GM06990 (cell line): Measurements from ENCODE around the gene CACNA1C.

Experiments used
- DNase-seq: peaks from one replicate; pipeline ENCODE4 v3.0.0-alpha.2; 2011; ENCODE audit not compliant: insufficient read length; ENCODE audit errors: extremely low read depth
- H3K27me3 ChIP-seq: replicated peaks from 2 replicates; pipeline ENCODE4 v1.6.0; 2011; ENCODE audit warnings: low read length; ENCODE audit not compliant: control insufficient read depth, insufficient read depth
- H3K36me3 ChIP-seq: 2 replicates; pipeline ENCODE4 v1.5.1; 2011; ENCODE audit warnings: low read length; ENCODE audit not compliant: control insufficient read depth, insufficient read depth
- H3K4me3 ChIP-seq: replicated peaks from 2 replicates; pipeline ENCODE4 v1.5.1; 2011; ENCODE audit warnings: low read depth, mild to moderate bottlenecking, control low read depth, low read length
- TF ChIP-seq, protein P1 (sequence below): IDR thresholded peaks from 2 replicates; pipeline ENCODE4 v1.5.1; 2011; ENCODE audit warnings: low read length, control low read depth, mild to moderate bottlenecking, inconsistent platforms; ENCODE audit not compliant: insufficient read depth, poor library complexity, severe bottlenecking

CACNA1C gene

DNA sequence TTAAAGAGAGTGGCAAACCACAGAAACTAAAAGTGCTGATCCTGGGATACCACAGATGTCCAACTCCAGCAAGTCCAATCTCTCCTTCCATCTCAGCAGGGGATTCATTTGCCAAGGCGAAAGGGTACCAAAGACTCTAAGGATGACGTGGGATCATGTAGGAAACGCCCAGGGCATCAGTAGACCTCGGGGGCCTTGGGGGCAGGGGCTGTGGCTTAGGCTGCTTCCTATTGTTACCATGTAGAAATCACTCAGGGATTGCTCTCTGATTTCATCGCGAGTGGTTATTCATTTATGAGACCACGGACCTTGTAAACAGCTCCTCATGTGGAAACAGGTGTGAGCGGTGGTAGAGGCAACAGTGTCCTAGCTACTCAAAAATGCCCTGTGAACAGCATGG, 592.7 kb downstream of the CACNA1C start:
- Histone ChIP-seq H3K27me3 (peaks cover 3% of the 10 kb centered on the region), H3K4me3 (no peak overlapping the region), H3K36me3 (no peaks in the 10 kb centered on the region)
- TF ChIP-seq, protein P1, sequence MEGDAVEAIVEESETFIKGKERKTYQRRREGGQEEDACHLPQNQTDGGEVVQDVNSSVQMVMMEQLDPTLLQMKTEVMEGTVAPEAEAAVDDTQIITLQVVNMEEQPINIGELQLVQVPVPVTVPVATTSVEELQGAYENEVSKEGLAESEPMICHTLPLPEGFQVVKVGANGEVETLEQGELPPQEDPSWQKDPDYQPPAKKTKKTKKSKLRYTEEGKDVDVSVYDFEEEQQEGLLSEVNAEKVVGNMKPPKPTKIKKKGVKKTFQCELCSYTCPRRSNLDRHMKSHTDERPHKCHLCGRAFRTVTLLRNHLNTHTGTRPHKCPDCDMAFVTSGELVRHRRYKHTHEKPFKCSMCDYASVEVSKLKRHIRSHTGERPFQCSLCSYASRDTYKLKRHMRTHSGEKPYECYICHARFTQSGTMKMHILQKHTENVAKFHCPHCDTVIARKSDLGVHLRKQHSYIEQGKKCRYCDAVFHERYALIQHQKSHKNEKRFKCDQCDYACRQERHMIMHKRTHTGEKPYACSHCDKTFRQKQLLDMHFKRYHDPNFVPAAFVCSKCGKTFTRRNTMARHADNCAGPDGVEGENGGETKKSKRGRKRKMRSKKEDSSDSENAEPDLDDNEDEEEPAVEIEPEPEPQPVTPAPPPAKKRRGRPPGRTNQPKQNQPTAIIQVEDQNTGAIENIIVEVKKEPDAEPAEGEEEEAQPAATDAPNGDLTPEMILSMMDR, result no peak
- no peak for DNase-seq

DNA sequence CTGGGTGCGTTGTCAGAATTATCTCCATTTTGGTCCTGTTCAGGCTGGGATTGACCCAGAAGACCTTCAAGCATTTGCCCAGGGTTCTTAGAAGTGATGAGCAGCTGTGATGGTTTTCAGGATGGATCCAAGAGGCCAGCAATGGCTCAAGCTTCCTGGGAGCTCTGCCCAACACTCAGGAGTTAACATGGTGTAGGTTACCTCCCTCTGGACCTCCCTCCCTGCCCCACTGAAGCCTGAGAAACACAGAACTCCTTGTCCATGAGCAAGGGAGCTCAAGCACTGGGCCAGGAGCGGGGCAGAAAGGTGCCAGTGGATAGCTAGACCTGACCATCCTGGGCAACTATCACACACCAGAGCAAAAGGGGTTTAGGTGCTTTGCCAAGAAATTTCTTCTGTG, 593.6 kb downstream of the CACNA1C start:
- H3K36me3 ChIP-seq, result no peaks in the 10 kb centered on the region
- peaks cover 3% of the 10 kb centered on the region for H3K27me3 ChIP-seq
- H3K4me3 ChIP-seq, result no peak overlapping the region
- no peak for DNase-seq
- TF ChIP-seq, protein P1, result no peak

DNA sequence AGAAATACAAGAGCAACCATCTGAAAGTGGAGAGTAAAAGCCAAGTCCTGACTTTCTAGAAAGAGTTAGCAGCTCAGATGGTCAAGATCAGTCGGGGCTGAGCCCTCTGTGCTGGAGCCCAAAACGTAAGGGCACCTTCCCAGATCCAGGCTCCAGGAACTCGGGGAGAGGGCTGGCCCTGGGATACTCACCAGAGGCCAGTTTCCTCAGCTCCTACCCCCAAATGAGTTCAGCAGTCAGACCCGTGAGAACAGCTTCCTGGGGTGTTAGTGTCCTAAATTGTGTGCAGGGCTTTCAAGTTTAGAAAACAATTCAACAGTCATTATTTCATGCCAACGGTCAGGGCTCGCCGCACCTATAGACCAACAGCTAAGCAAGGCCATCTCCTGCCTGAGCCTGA, 594.4 kb downstream of the CACNA1C start:
- DNase-seq, result no peak
- peaks cover 3% of the 10 kb centered on the region for H3K27me3 ChIP-seq
- no peak overlapping the region for H3K4me3 ChIP-seq
- TF ChIP-seq, protein P1, result no peak
- H3K36me3 ChIP-seq, result no peaks in the 10 kb centered on the region

DNA sequence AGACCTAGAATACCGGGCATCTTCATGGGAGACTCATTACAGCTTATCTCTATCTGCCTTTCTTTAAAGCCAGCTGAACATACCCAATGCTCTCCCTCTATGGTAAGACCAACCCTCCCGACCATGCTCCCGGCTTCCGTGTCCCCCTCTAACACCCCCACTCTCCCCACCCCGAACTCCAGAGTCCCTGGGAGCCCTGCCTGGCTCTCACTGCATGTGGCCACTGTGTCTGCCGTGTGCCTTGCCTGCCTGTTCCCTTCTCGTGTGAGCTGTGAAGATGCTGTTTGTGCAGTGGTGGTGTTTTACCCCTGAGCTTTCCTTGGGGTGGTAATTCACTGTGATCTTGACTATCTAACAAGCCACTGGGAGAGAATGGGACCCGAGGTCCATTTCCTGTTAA, 595.6 kb downstream of the CACNA1C start:
- TF ChIP-seq, protein P1, result no peak
- Histone ChIP-seq H3K27me3 (peaks cover 3% of the 10 kb centered on the region), H3K4me3 (no peak overlapping the region), H3K36me3 (no peaks in the 10 kb centered on the region)
- no peak for DNase-seq

DNA sequence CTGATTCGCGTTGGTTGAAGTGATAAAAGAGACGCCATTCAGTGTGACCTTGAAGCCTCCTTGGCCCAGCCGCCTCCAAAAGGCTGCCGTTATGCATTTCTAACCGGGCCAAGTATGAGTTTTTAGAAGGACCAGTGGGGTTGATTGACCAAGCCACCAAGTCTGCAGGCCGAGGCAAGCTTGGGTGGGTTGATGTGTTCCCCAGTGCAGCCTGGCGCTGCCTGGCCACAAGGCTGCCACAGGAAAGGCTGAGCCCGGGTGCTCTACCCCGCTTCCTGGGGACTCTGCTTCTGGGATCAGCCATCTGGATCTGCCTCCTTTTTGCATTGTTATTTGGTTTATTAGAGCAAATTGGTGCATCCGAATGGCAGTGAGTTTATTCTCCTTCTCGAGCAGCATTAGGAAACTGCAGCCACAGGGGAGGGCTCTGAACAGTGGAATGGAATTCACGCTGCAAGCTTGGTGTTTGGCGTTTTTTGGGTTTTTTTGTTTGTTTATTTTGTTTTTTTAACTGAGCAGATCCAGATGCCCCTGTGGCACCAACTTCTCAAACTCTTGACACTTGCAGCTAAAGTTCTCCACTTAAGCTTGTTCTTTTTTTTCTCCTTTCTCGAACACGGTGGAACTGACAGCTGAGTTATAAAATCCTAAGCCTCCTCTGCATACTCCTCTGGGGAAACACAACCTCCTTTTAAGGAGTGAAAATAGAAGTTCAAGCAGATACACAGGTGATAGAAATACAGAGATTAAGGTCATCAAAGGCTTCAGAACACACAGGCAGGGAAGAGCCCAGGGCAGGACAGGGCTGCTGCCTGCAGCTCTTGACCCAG, 596.6 kb downstream of the CACNA1C start:
- no peak for DNase-seq
- Histone ChIP-seq H3K4me3 (no peak overlapping the region), H3K36me3 (no peaks in the 10 kb centered on the region), H3K27me3 (peaks cover 3% of the 10 kb centered on the region)
- TF ChIP-seq, protein P1, result no peak
